DMS153 (cell line): ENCODE results near the gene PATJ.
"Not testable (repeated sequence)": the region's sequence is repeated elsewhere in the genome, so short reads cannot be mapped to it uniquely, and the experiment has no call there.

Experiments
- DNase-seq: peaks from one replicate; lab custom pipeline; 2025; lab: John Stamatoyannopoulos, UW

PATJ gene

GRCh38 chr1:62178372-62178771 is 436.1 kb downstream of the PATJ start:
- no peak for DNase-seq

- DNase-seq, result not testable (repeated sequence)
These were observed 437.8 kb downstream of the PATJ start for GRCh38 chr1:62180054-62180453.

GRCh38 chr1:62180639-62181038 is 438.4 kb downstream of the PATJ start:
- DNase-seq, result peak; percentile 79

- DNase-seq, result no peak
These were observed 439.3 kb downstream of the PATJ start for GRCh38 chr1:62181532-62181931.

- DNase-seq, result peak; percentile 51
These were observed 439.9 kb downstream of the PATJ start for GRCh38 chr1:62182157-62182556.

GRCh38 chr1:62183164-62184020 is 441.1 kb downstream of the PATJ start:
- DNase-seq, result not testable (repeated sequence)

GRCh38 chr1:62184336-62184735 is 442.1 kb downstream of the PATJ start:
- no peak for DNase-seq

- DNase-seq, result not testable (repeated sequence)
These were observed 443.0 kb downstream of the PATJ start for GRCh38 chr1:62185233-62185632.

GRCh38 chr1:62185677-62186076 is 443.4 kb downstream of the PATJ start:
- DNase-seq, result no peak

GRCh38 chr1:62187548-62187947 is 445.3 kb downstream of the PATJ start:
- no peak for DNase-seq

- no peak for DNase-seq
These were observed 445.8 kb downstream of the PATJ start for GRCh38 chr1:62188111-62188510.

- DNase-seq, result no peak
These were observed 452.6 kb downstream of the PATJ start, which contains the start of gene L1TD1 for GRCh38 chr1:62194651-62195544. L1TD1 (plus strand) TSS chr1:62194849; CDS start chr1:62206629, 11,780 bp downstream.

- DNase-seq, result no peak
These were observed 453.9 kb downstream of the PATJ start for GRCh38 chr1:62196086-62196690.

GRCh38 chr1:62198069-62198780 is 455.9 kb downstream of the PATJ start:
- no peak for DNase-seq

- no peak for DNase-seq
These were observed 456.5 kb downstream of the PATJ start for GRCh38 chr1:62198781-62199125.

GRCh38 chr1:62207187-62207586 is 464.9 kb downstream of the PATJ start:
- no peak for DNase-seq

GRCh38 chr1:62208087-62208486 is 465.8 kb downstream of the PATJ start:
- no peak for DNase-seq

GRCh38 chr1:62208970-62209369 is 466.7 kb downstream of the PATJ start:
- DNase-seq, result no peak

GRCh38 chr1:62209931-62210595 is 467.8 kb downstream of the PATJ start:
- DNase-seq, result no peak

GRCh38 chr1:62210960-62211359 is 468.7 kb downstream of the PATJ start:
- no peak for DNase-seq

- no peak for DNase-seq
These were observed 470.1 kb downstream of the PATJ start for GRCh38 chr1:62212411-62212810.
